Astrocyte of the spinal cord (primary cell): ENCODE data around the gene UHMK1.
"Not testable (repeated sequence)": the region's sequence is repeated elsewhere in the genome, so short reads cannot be mapped to it uniquely, and the experiment has no call there.

ENCODE experiments used
- DNase-seq: peaks from one replicate; pipeline ENCODE4 v3.0.0; 2011; ENCODE audit warnings: low read depth, low spot score
- H3K4me3 ChIP-seq: 2 replicates; pipeline ENCODE4 v1.5.1; 2011; ENCODE audit warnings: low read depth, mild to moderate bottlenecking, low read length, moderate library complexity
- in situ Hi-C: cut with HindIII; loops from 2 replicates; pipeline ENCODE4 v1.10.0; 2017; ENCODE audit warnings: low sequenced_read_pairs
- TF ChIP-seq, protein P1 (sequence below): IDR thresholded peaks from 2 replicates; pipeline ENCODE4 v1.5.1; 2012; ENCODE audit warnings: low read depth, mild to moderate bottlenecking, low read length, inconsistent platforms

Gene UHMK1

DNA sequence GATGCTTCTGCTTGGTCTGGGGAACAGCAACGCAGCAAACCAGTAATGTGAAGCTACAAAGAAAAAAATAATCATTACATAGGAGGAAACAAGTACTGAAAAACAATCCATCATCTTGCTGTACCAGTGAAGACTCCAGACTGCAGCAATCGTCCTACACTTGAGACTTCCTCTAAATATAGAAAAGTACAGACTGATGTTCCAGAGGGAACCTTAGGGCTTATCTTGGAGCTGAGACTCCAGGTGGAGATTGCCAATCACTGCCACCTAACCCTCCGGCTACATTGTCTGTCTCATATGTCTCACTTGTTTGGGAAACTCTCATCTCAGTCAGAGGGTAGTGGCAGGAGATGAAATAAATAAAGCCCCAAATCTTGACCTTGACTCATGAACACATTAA lies 9.4 kb upstream of the UHMK1 start:
- TF ChIP-seq, protein P1, sequence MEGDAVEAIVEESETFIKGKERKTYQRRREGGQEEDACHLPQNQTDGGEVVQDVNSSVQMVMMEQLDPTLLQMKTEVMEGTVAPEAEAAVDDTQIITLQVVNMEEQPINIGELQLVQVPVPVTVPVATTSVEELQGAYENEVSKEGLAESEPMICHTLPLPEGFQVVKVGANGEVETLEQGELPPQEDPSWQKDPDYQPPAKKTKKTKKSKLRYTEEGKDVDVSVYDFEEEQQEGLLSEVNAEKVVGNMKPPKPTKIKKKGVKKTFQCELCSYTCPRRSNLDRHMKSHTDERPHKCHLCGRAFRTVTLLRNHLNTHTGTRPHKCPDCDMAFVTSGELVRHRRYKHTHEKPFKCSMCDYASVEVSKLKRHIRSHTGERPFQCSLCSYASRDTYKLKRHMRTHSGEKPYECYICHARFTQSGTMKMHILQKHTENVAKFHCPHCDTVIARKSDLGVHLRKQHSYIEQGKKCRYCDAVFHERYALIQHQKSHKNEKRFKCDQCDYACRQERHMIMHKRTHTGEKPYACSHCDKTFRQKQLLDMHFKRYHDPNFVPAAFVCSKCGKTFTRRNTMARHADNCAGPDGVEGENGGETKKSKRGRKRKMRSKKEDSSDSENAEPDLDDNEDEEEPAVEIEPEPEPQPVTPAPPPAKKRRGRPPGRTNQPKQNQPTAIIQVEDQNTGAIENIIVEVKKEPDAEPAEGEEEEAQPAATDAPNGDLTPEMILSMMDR: no peak
- no peak overlapping the region for H3K4me3 ChIP-seq
- in situ Hi-C loops: no loop called here
- no peak for DNase-seq

DNA sequence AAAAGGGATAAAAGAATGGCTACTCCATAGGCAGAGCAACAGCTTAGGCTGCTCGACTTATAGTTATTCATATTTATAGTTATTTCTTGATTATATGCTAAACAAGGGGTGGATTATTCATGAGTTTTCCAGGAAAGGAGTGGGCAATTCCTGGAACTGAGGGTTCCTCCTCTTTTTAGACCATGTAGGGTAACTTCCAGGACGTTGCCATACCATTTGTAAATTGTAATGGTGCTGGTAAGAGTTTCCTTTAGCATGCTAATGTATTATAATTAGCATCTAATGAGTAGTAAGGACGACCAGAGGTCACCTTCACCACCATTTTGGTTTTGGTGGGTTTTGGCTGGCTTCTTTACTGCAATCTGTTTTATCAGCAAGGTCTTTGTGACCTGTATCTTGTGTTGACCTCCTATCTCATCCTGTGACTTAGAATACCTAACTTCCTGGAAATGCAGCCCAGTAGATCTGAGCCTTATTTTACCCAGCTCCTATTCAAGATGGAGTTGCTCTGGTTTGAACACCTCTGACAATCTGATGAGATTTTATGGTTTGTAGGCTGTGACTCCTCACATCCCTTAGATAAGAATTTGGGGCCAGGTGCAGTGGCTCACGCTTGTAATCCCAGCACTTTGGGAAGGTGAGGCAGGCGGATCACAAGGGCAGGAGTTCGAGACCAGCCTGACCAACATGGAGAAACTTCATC lies 1.9 kb upstream of the UHMK1 start:
- DNase-seq, H3K4me3 ChIP-seq, in situ Hi-C loops: not testable (repeated sequence)

DNA sequence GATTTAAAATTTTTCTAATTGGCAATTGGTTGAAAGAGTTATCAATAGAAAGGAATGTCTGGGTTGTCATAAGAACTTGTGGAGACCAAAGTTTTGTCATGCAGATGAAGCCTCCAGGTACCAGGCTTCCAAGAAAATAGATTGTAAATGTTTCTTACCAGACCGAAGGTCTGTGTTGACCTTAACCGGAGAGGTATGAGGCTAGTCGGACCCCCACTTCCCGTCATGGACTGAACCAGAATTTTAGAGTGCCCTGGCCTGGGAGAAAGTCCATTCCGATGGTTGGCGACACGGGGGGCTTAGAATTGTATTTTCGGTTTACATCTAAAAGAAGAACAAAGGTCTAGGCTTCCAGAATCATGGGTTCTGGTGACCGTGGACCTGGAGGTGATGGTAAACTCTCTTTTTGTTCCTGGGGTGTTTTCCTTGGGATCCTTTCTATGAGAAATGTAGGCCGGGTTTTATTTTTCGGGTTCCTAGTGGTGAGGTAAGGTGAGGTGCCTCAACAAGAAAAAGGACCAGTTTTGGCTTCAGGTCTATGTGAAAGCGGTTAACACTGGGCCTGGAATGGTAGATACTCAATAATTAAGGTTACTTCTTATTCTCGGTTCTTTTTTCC lies 405 bp upstream of the UHMK1 start:
- no peak for DNase-seq
- TF ChIP-seq, protein P1: no peak
- in situ Hi-C loops: no loop called here
- peak overlapping the region; percentile 86 for H3K4me3 ChIP-seq

DNA sequence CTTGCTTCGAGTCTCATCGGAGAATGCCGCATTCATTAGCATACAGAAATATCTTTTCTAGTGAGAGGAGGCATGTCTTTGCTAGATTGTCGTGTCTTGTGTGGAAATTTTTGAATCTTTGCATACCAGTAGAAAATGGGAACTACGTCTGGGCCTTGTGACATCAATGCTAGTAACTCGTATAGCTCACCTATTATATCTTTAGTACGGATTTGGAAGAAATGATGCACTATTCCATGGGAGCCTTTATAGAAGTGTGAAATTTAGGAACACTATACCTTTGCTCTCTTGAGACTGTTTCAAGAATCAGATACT lies 835 bp downstream of the UHMK1 start:
- no peak for DNase-seq
- peak overlapping the region; percentile 86 for H3K4me3 ChIP-seq
- in situ Hi-C loops: no loop called here
- TF ChIP-seq, protein P1: no peak

DNA sequence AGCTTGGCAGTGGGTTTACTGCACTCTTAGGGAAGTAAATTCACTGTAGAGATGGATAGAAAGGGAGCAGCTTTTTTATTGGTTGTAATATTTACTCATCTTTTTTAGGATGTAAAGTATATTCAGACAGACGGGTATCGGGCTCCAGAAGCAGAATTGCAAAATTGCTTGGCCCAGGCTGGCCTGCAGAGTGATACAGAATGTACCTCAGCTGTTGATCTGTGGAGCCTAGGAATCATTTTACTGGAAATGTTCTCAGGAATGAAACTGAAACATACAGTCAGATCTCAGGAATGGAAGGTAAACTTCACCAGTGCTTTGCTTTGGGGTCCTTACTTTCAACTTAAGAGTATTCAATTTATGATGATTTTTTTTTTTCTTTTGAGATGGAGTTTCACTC lies 3.2 kb downstream of the UHMK1 start:
- no peak overlapping the region for H3K4me3 ChIP-seq
- in situ Hi-C loops: no loop called here
- TF ChIP-seq, protein P1: no peak
- no peak for DNase-seq

DNA sequence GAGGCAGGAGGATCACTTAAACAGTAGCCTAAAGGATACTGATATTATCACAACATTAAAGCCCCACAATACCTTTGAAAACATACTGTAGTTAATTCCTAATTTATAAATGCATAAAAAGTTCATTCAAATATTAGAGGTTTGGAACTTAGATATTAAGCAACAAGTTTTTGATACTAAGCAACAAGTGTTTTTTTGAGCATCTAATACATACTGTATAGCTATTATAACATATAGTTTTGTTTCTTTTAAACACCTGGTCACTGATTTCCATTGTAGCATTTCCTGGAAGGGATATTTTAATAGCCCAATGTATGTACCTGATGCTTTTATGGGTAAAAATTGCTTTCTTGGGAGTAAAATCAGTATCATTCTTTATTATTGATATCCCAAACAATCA lies 4.5 kb downstream of the UHMK1 start:
- in situ Hi-C loops: no loop called here
- H3K4me3 ChIP-seq: no peak overlapping the region
- TF ChIP-seq, protein P1: no peak
- no peak for DNase-seq

DNA sequence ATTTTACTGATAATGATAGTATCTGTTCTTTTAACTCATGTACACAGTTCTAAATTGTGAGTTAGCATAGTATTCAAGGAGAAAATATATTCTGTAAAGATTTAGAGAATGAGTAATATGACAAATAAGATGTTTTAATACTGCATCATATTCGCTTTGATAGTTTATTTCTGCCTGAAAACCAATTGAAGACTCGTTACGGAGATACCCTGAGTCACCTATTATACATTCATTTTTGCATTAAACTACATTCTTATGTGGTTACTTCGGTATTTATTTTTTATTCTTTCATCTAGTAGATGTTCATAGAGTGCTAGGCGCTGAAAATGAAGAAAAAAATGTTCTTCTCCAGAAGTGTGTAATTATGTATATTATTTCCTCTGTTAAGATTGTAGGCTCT lies 5.3 kb downstream of the UHMK1 start:
- in situ Hi-C loops: no loop called here
- TF ChIP-seq, protein P1: no peak
- no peak overlapping the region for H3K4me3 ChIP-seq
- peak; percentile 52 for DNase-seq
